Lower leg skin (tissue), 4 donors: ENCODE data around the gene MAPK10. TPM values are rescaled to one million over a fixed set of nuclear protein-coding genes. Genes with fewer than 3 reads are reported as not detected.

Experiments
- DNase-seq, 2 donors: peaks; one replicate each; pipeline ENCODE4 v3.0.0-alpha.2; 2019; ENCODE audit warnings: low spot score in 2 of 2
- H3K4me3 ChIP-seq: fragments of 200-600 bp; sonication (generic); 2 replicates; pipeline ENCODE4 v1.5.1; 2017; ENCODE audit warnings: mild to moderate bottlenecking, low read depth; ENCODE audit not compliant: poor library complexity, severe bottlenecking
- CTCF ChIP-seq, 3 donors: fragments of 450-650 bp; IDR thresholded peaks; one replicate each; pipeline ENCODE4 v1.5.1; 2016; ENCODE audit warnings: antibody characterized with exemption in 3 of 3, mild to moderate bottlenecking in 3 of 3, moderate library complexity in 2 of 3
- POLR2A ChIP-seq, 2 donors: fragments of 450-650 bp; IDR thresholded peaks; one replicate each; pipeline ENCODE4 v1.6.1; 2016 to 2017; ENCODE audit warnings: antibody characterized with exemption in 2 of 2, mild to moderate bottlenecking in 1 of 2, moderate library complexity in 1 of 2
- WGBS, 2 donors: methylation state at CpG; one replicate each; pipeline ENCODE4 v1.1.5; 2018; 5-methylcytosine and 5-hydroxymethylcytosine counted together
- intact Hi-C: fragments of 100-400 bp; cut with DNase I; formaldehyde crosslinking; loops from one replicate; pipeline ENCODE4 v1.15.0; 2023; ENCODE audit warnings: low total_unique reads
- total RNA-seq, 4 donors: library from RNA; depleted of rRNA; stranded (reverse); fragments of >200 nt; gene quantifications; one replicate each; pipeline ENCODE4 v1.1.0, GENCODE V29; 2016

The MAPK10 gene
- total RNA-seq, 4 donors from 2014 or later: 1.7 to 3.2 (median 2.8) TPM

GRCh38 chr4:86250619-86251018 is 109.2 kb downstream of the MAPK10 start:
- intact Hi-C loops: no loop called here
- WGBS, 2 donors: 64 to 68% methylated on average over 1 of the region's 1 CpG
- no peak for DNase-seq
- TF ChIP-seq POLR2A (IDR thresholded peaks at IDR 0.05) (no peak), CTCF (IDR thresholded peaks at IDR 0.05) (no peak)
- no peak overlapping the region for H3K4me3 ChIP-seq

GRCh38 chr4:86250006-86250405 is 109.8 kb downstream of the MAPK10 start:
- intact Hi-C loops: no loop called here
- DNase-seq: no peak
- WGBS, 2 donors: 69 to 88% methylated on average over 1 of the region's 1 CpG
- TF ChIP-seq CTCF (IDR thresholded peaks at IDR 0.05) (no peak), POLR2A (IDR thresholded peaks at IDR 0.05) (no peak)
- no peak overlapping the region for H3K4me3 ChIP-seq

GRCh38 chr4:86249074-86249473 is 110.8 kb downstream of the MAPK10 start:
- TF ChIP-seq POLR2A (IDR thresholded peaks at IDR 0.05): no peak
- no peak for TF ChIP-seq CTCF (IDR thresholded peaks at IDR 0.05)
- WGBS, 2 donors: 91% methylated on average over 2 of the region's 2 CpGs
- intact Hi-C loops: no loop called here
- no peak for DNase-seq
- H3K4me3 ChIP-seq: no peak overlapping the region

- 79 to 81% methylated on average over 3 of the region's 3 CpGs for WGBS, 2 donors
- no peak overlapping the region for H3K4me3 ChIP-seq
- intact Hi-C loops: no loop called here
- TF ChIP-seq CTCF (IDR thresholded peaks at IDR 0.05): no peak
- no peak for DNase-seq
Measured at GRCh38 chr4:86247906-86248305, 111.9 kb downstream of the MAPK10 start.

- H3K4me3 ChIP-seq: no peak overlapping the region
- intact Hi-C loops: no loop called here
- WGBS, 2 donors: 44 to 78% methylated on average over 1 of the region's 1 CpG
- DNase-seq: no peak
- no peak for TF ChIP-seq POLR2A (IDR thresholded peaks at IDR 0.05)
- no peak for TF ChIP-seq CTCF (IDR thresholded peaks at IDR 0.05)
Measured at GRCh38 chr4:86247320-86247719, 112.5 kb downstream of the MAPK10 start.

- no peak overlapping the region for H3K4me3 ChIP-seq
- WGBS, 2 donors: 82 to 87% methylated on average over 3 of the region's 3 CpGs
- no peak for TF ChIP-seq CTCF (IDR thresholded peaks at IDR 0.05)
- TF ChIP-seq POLR2A (IDR thresholded peaks at IDR 0.05): no peak
- DNase-seq: no peak
- intact Hi-C loops: no loop called here
Measured at GRCh38 chr4:86243750-86244149, 116.1 kb downstream of the MAPK10 start.
